Transverse colon (tissue), 4 donors: Measurements from ENCODE around the gene BMAL1. TPM values are rescaled to one million over a fixed set of nuclear protein-coding genes. Genes with fewer than 3 reads are reported as not detected.

Source experiments
- DNase-seq: peaks from one replicate; pipeline ENCODE4 v3.0.0-alpha.2; 2019
- H3K27ac ChIP-seq, 4 donors: fragments of 200-600 bp; sonication (generic); 2 replicates each; pipeline ENCODE4 v1.5.1; 2016 to 2018; ENCODE audit warnings: inconsistent platforms in 4 of 4
- H3K27me3 ChIP-seq: fragments of 200-600 bp; sonication (generic); 2 replicates; pipeline ENCODE4 v1.5.1; 2017; ENCODE audit warnings: inconsistent platforms
- H3K36me3 ChIP-seq, 4 donors: fragments of 200-600 bp; sonication (generic); 2 replicates each; pipeline ENCODE4 v1.5.1; 2017 to 2019; ENCODE audit warnings: inconsistent platforms in 4 of 4
- H3K4me1 ChIP-seq, 4 donors: fragments of 200-600 bp; sonication (generic); 2 replicates each; pipeline ENCODE4 v1.5.1; 2017 to 2020; ENCODE audit warnings: inconsistent platforms in 4 of 4
- H3K4me3 ChIP-seq, 4 donors: fragments of 200-600 bp; sonication (generic); 1 replicate in 1 of 4; 2 replicates in 3 of 4; pipeline versions ENCODE4 v1.5.1 to v1.6.1; 2017 to 2019; ENCODE audit warnings: inconsistent platforms in 4 of 4
- H3K9me3 ChIP-seq, 2 donors: fragments of 200-600 bp; sonication (generic); 2 replicates each; pipeline ENCODE4 v1.5.1; 2017 to 2019; ENCODE audit warnings: inconsistent platforms in 2 of 2
- CTCF ChIP-seq, 5 experiments: fragments of 200-600 bp in 3 of 5; fragments of 450-650 bp in 2 of 5; sonication (generic) in 3 of 5; IDR thresholded peaks; 1 replicate in 2 of 5; 2 replicates in 3 of 5; pipeline ENCODE4 v1.5.1; 2016 to 2017; ENCODE audit warnings: antibody characterized with exemption in 5 of 5, inconsistent platforms in 3 of 5, mild to moderate bottlenecking in 2 of 5, moderate library complexity in 1 of 5
- EP300 ChIP-seq: sonication (generic); formaldehyde crosslinking; IDR thresholded peaks from one replicate; pipeline ENCODE4 v1.6.1; 2017; ENCODE audit warnings: antibody characterized with exemption, low read depth
- POLR2A ChIP-seq: fragments of 450-650 bp; IDR thresholded peaks from one replicate; pipeline ENCODE4 v1.6.1; 2016; ENCODE audit warnings: antibody characterized with exemption, mild to moderate bottlenecking, moderate library complexity
- POLR2AphosphoS5 ChIP-seq, 3 donors: sonication (generic); formaldehyde crosslinking; IDR thresholded peaks; one replicate each; pipeline ENCODE4 v1.6.1; 2016; ENCODE audit warnings: antibody characterized with exemption in 3 of 3
- WGBS, 2 donors: methylation state at CpG; one replicate each; pipeline ENCODE4 v1.1.5; 2018; ENCODE audit warnings: low coverage in 1 of 2; 5-methylcytosine and 5-hydroxymethylcytosine counted together
- in situ Hi-C, 4 donors: fragments of 200-750 bp; cut with MboI; loops; one replicate each; pipeline versions ENCODE4 v1.15.0 to v1.15.1; 2017; ENCODE audit warnings: low sequenced_read_pairs in 3 of 4, low pct_ligation_motif_present in 1 of 4, low pct_unique_long_range_greater_than_20kb in 1 of 4
- intact Hi-C: fragments of 100-400 bp; cut with DNase I; formaldehyde crosslinking; loops from one replicate; pipeline ENCODE4 v1.15.1; 2023; ENCODE audit warnings: low total_unique reads
- total RNA-seq, 4 donors: library from RNA; depleted of rRNA; stranded (reverse); fragments of >200 nt; gene quantifications; one replicate each; pipeline ENCODE4 v1.1.0, GENCODE V29; 2016

The BMAL1 gene
- total RNA-seq, 4 donors from 2014 or later = 20.7 to 48.6 (median 30.8) TPM

DNA sequence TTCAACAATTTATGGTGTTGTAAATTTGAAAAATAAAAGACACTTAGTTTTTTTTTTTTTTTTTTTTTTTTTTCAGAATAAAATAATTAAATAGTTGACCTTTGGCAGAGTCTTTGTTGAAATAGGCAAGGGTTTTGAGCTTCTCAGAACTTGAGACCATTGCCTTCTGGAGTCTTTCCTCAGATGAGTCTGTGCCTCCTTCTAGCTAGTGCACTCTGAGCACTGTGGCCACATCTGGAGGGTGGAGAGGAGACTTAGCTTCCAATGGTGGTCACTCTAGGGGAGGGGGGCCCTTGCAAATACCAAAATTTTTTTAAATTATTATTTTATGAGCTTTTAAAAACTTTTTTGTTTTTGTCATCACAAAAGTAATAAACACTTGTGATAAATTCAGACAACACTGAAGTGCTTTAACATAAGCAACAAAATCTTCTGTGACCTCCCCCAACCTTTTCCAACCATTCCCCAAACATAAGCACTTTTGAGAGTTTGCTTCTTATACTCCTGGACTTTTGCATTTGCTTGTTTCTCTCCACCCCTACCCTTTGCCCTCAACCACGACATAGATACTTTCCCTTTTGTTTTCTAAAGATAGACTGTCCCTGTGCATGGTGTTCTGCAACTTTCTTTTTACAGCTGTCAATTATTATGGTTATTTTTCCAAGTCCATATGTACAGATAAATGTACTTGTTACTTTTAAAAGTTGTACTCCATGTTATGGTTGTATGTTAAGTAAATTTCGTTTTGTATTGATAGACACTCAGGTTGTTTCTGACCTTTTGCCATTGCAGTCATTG lies 41.1 kb downstream of the BMAL1 start:
- H3K4me3 ChIP-seq = no peak overlapping the region
- WGBS, 2 donors = 19 to 20% methylated on average over 2 of the region's 2 CpGs
- TF ChIP-seq CTCF (IDR thresholded peaks at IDR 0.05) (no peak), POLR2AphosphoS5 (IDR thresholded peaks at IDR 0.05) (no peak), POLR2A (no peak), EP300 (no peak)
- DNase-seq = no peak
- H3K27ac ChIP-seq = peak overlapping the region in 1 of 4 donors; percentile 15
- H3K4me1 ChIP-seq = peaks cover 16 to 49% (median 19%) of the 10 kb centered on the region in 4 donors
- H3K27me3 ChIP-seq = no peaks in the 10 kb centered on the region
- intact Hi-C loops (no loop called here), in situ Hi-C loops (no loop called here)
- H3K36me3 ChIP-seq = no peaks in the 10 kb centered on the region
- no peaks in the 10 kb centered on the region for H3K9me3 ChIP-seq

- Histone ChIP-seq H3K36me3 (no peaks in the 10 kb centered on the region), H3K9me3 (no peaks in the 10 kb centered on the region), H3K4me1 (peaks cover 9 to 35% (median 19%) of the 10 kb centered on the region in 4 donors), H3K27ac (no peak overlapping the region), H3K4me3 (no peak overlapping the region), H3K27me3 (no peaks in the 10 kb centered on the region)
- TF ChIP-seq POLR2AphosphoS5 (IDR thresholded peaks at IDR 0.05) (no peak), POLR2A (no peak), EP300 (no peak), CTCF (IDR thresholded peaks at IDR 0.05) (no peak)
- 90% methylated on average over 3 of the region's 3 CpGs for WGBS, 2 donors
- intact Hi-C loops = no loop called here
- in situ Hi-C loops = no loop called here
- DNase-seq = no peak
Measured at GRCh38 chr11:13320688-13321087, 43.1 kb downstream of the BMAL1 start.

- TF ChIP-seq POLR2A (no peak), POLR2AphosphoS5 (IDR thresholded peaks at IDR 0.05) (no peak), EP300 (no peak), CTCF (IDR thresholded peaks at IDR 0.05) (no peak)
Measured at GRCh38 chr11:13321431-13321830, 43.8 kb downstream of the BMAL1 start.

DNA sequence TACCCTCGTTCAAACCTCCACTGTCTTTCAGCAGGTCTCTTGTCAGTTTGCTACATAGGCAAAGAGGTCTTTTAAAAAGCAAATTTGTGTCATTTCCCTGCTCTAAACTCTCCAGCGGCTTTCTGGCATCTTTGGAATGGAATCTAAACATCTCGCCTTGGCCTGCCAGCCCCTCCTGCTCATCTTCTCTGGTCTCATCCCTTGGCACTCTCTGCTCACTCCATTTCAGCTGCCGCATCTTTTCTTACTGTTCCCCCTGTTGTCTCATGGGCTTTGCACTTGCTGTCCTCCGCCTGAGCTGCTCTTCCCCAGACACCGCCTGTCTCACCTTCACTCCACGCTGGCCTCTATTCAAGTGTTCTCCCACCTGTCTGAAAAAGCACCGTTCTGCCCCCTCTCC lies 46.6 kb downstream of the BMAL1 start:
- DNase-seq = no peak
- peaks cover 2 to 8% (median 2%) of the 10 kb centered on the region in 4 donors for H3K4me1 ChIP-seq
- H3K27ac ChIP-seq = no peak overlapping the region
- H3K9me3 ChIP-seq = no peaks in the 10 kb centered on the region
- 80 to 88% methylated on average over 8 of the region's 8 CpGs for WGBS, 2 donors
- H3K36me3 ChIP-seq = no peaks in the 10 kb centered on the region
- H3K4me3 ChIP-seq = no peak overlapping the region
- TF ChIP-seq CTCF (IDR thresholded peaks at IDR 0.05) = no peak
- no peak for TF ChIP-seq POLR2AphosphoS5 (IDR thresholded peaks at IDR 0.05)
- no peak for TF ChIP-seq EP300
- TF ChIP-seq POLR2A = no peak
- H3K27me3 ChIP-seq = no peaks in the 10 kb centered on the region
- in situ Hi-C loops (no loop called here), intact Hi-C loops (no loop called here)

More at GRCh38 chr11:13321431-13321830, 43.8 kb downstream of the BMAL1 start:
- no peak overlapping the region for H3K4me3 ChIP-seq
- peaks cover 9 to 30% (median 19%) of the 10 kb centered on the region in 4 donors for H3K4me1 ChIP-seq
- intact Hi-C loops = no loop called here
- in situ Hi-C loops = no loop called here
- H3K27ac ChIP-seq = no peak overlapping the region
- DNase-seq = no peak
- 85 to 93% methylated on average over 2 of the region's 2 CpGs for WGBS, 2 donors
- no peaks in the 10 kb centered on the region for H3K9me3 ChIP-seq
- H3K27me3 ChIP-seq = no peaks in the 10 kb centered on the region
- no peaks in the 10 kb centered on the region for H3K36me3 ChIP-seq
